Esophagus muscularis mucosa (tissue), 3 donors: ENCODE data around the gene ABCB1.

ENCODE experiments used
- POLR2AphosphoS5 ChIP-seq, 2 donors: sonication (generic); formaldehyde crosslinking; IDR thresholded peaks; one replicate each; pipeline ENCODE4 v1.6.1; 2017; ENCODE audit warnings: antibody characterized with exemption in 2 of 2
- TF ChIP-seq, protein P1 (sequence below), 3 experiments: fragments of 200-600 bp in 2 of 3; fragments of 450-650 bp in 1 of 3; sonication (generic) in 2 of 3; IDR thresholded peaks; one replicate each; pipeline ENCODE4 v1.5.1; 2017 to 2019; ENCODE audit warnings: antibody characterized with exemption in 3 of 3, mild to moderate bottlenecking in 2 of 3, moderate library complexity in 1 of 3

DNA sequence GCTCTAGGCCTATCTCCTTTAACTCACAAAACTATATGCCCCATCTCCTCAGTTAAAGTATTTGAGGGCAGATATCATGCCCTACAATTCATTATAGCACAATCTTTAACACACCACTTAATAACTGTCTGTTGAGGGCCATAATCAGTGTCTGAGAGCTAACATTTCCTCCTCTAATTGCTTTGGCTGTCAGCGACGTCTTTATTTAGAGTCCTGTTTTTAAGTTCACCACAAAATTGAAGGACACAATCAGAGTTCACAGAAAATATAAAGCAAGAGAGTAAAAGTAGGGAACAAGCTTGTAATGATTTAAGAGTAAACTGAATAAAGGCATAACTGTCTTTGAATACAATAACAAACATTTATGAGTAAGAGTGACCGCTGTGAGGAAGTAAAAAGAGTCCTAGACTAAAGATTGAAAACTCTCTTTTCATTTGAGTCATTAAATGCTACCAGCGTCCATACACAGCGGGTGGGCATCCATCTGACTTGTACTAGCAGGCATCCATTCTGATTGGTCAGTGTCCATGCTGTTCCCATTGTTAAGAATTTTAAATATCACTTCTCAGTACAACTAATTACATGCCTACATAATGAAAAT, 86.8 kb downstream of the ABCB1 start:
- TF ChIP-seq, protein P1, sequence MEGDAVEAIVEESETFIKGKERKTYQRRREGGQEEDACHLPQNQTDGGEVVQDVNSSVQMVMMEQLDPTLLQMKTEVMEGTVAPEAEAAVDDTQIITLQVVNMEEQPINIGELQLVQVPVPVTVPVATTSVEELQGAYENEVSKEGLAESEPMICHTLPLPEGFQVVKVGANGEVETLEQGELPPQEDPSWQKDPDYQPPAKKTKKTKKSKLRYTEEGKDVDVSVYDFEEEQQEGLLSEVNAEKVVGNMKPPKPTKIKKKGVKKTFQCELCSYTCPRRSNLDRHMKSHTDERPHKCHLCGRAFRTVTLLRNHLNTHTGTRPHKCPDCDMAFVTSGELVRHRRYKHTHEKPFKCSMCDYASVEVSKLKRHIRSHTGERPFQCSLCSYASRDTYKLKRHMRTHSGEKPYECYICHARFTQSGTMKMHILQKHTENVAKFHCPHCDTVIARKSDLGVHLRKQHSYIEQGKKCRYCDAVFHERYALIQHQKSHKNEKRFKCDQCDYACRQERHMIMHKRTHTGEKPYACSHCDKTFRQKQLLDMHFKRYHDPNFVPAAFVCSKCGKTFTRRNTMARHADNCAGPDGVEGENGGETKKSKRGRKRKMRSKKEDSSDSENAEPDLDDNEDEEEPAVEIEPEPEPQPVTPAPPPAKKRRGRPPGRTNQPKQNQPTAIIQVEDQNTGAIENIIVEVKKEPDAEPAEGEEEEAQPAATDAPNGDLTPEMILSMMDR (IDR thresholded peaks at IDR 0.05), result no peak
- no peak for TF ChIP-seq POLR2AphosphoS5 (IDR thresholded peaks at IDR 0.05)
